Esophagus squamous epithelium (tissue), 4 donors: ENCODE data around the gene SHPK.

ENCODE experiments used
- POLR2A ChIP-seq, 4 donors: fragments of 450-650 bp; IDR thresholded peaks; one replicate each; pipeline ENCODE4 v1.6.1; 2017; ENCODE audit warnings: antibody characterized with exemption in 4 of 4, mild to moderate bottlenecking in 4 of 4, moderate library complexity in 3 of 4
- TF ChIP-seq, protein P1 (sequence below), 6 experiments: fragments of 450-650 bp in 4 of 6; fragments of 200-600 bp in 2 of 6; sonication (generic) in 2 of 6; IDR thresholded peaks; one replicate each; pipeline ENCODE4 v1.5.1; 2016 to 2019; ENCODE audit warnings: antibody characterized with exemption in 6 of 6, mild to moderate bottlenecking in 4 of 6, moderate library complexity in 4 of 6

DNA sequence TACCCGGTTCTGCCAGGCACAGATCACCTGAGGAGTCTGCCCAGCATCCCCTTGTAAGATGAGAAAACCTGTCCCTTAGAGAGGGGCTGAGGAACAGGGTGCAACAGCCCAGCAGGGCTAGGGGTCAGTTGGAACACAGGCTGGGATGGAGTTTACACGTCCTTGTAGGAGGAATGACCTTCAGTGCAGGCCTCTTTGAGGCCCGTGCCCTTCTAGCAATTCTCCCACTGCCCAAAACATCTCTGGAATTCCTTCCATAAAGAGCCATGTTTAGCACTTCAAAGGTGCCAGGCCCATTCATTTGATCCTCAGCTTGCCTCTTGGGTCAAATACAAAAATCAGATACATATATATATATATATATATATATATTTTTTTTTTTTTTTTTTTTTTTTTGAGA lies 5.0 kb upstream of the SHPK start:
- TF ChIP-seq, protein P1, sequence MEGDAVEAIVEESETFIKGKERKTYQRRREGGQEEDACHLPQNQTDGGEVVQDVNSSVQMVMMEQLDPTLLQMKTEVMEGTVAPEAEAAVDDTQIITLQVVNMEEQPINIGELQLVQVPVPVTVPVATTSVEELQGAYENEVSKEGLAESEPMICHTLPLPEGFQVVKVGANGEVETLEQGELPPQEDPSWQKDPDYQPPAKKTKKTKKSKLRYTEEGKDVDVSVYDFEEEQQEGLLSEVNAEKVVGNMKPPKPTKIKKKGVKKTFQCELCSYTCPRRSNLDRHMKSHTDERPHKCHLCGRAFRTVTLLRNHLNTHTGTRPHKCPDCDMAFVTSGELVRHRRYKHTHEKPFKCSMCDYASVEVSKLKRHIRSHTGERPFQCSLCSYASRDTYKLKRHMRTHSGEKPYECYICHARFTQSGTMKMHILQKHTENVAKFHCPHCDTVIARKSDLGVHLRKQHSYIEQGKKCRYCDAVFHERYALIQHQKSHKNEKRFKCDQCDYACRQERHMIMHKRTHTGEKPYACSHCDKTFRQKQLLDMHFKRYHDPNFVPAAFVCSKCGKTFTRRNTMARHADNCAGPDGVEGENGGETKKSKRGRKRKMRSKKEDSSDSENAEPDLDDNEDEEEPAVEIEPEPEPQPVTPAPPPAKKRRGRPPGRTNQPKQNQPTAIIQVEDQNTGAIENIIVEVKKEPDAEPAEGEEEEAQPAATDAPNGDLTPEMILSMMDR (IDR thresholded peaks at IDR 0.05), result no peak
- TF ChIP-seq POLR2A (IDR thresholded peaks at IDR 0.05), result no peak
